Right lobe of liver (tissue), 6 donors: Measurements from ENCODE around the gene WSCD2. TPM values are rescaled to one million over a fixed set of nuclear protein-coding genes. Genes with fewer than 3 reads are reported as not detected.

Experiments
- ATAC-seq, 4 donors: fragments of 200-7000 bp; cut with Tn5 transposase; one replicate each; pipeline ENCODE4 v1.9.1; 2020; ENCODE audit warnings: mild to moderate bottlenecking in 4 of 4, moderate library complexity in 4 of 4
- DNase-seq, 3 donors: peaks; one replicate each; pipeline ENCODE4 v3.0.0-alpha.2; 2020
- H3K27ac ChIP-seq, 3 donors: fragments of 200-600 bp; one replicate each; pipeline ENCODE4 v1.8.0; 2022
- H3K27me3 ChIP-seq, 2 donors: fragments of 200-600 bp; one replicate each; pipeline ENCODE4 v1.8.0; 2022
- H3K36me3 ChIP-seq, 4 donors: fragments of 200-600 bp; sonication (generic) in 1 of 4; one replicate each; pipeline versions ENCODE4 v1.5.1 to v1.8.0; 2017 to 2022; ENCODE audit warnings: control low read depth in 1 of 4
- H3K4me1 ChIP-seq, 4 donors: fragments of 200-600 bp; sonication (generic) in 1 of 4; one replicate each; pipeline versions ENCODE4 v1.5.1 to v1.8.0; 2017 to 2022; ENCODE audit warnings: control low read depth in 1 of 4
- H3K4me3 ChIP-seq, 3 donors: fragments of 200-600 bp; one replicate each; pipeline ENCODE4 v1.8.0; 2022
- H3K9me3 ChIP-seq, 4 donors: fragments of 200-600 bp; sonication (generic) in 1 of 4; one replicate each; pipeline versions ENCODE4 v1.5.1 to v1.8.0; 2017 to 2022; ENCODE audit warnings: control low read depth in 1 of 4
- POLR2A ChIP-seq: fragments of 450-650 bp; IDR thresholded peaks from one replicate; pipeline ENCODE4 v1.6.1; 2017; ENCODE audit warnings: antibody characterized with exemption, mild to moderate bottlenecking
- WGBS: methylation state at CpG from one replicate; pipeline ENCODE4 v1.1.6; 2018; ENCODE audit warnings: low coverage, low lambda C conversion rate; ENCODE audit not compliant: insufficient coverage; ENCODE audit errors: missing lambda C conversion rate; 5-methylcytosine and 5-hydroxymethylcytosine counted together
- intact Hi-C, 2 donors: fragments of 100-400 bp; cut with DNase I; formaldehyde crosslinking; loops; one replicate each; pipeline versions ENCODE4 v1.11.2 to v1.14.1; 2022
- total RNA-seq, 6 experiments: library from RNA; depleted of rRNA in 2 of 6; stranded (reverse); fragments of >200 nt in 2 of 6; fragmentation: NEBNext Ultra II Directional in 3 of 6; extraction: Animal tissue kit (Norgen Biotek cat#: 25700) in 3 of 6; gene quantifications; one replicate each; pipeline versions ENCODE4 v1.1.0 to v1.2.4, GENCODE V29; 2016 to 2023
- TF ChIP-seq, protein P1 (sequence below), 4 donors: fragments of 200-600 bp in 3 of 4; fragments of 450-650 bp in 1 of 4; IDR thresholded peaks; one replicate each; pipeline versions ENCODE4 v1.5.1 to v1.8.0; 2016 to 2022; ENCODE audit warnings: antibody characterized with exemption in 4 of 4, mild to moderate bottlenecking in 2 of 4
- donor health status: DM: no; HTN: yes; CAD: no.
- donor health status: DM: no; HTN: no; CAD: no.
- donor health status: DM: no; HTN: no; CAD: no.
- donor health status: DM: no; HTN: yes; CAD: no.
- donor health status: DM: no; HTN: yes; CAD: no.

WSCD2 gene
- total RNA-seq, 6 experiments from 2014 or later: not detected

DNA sequence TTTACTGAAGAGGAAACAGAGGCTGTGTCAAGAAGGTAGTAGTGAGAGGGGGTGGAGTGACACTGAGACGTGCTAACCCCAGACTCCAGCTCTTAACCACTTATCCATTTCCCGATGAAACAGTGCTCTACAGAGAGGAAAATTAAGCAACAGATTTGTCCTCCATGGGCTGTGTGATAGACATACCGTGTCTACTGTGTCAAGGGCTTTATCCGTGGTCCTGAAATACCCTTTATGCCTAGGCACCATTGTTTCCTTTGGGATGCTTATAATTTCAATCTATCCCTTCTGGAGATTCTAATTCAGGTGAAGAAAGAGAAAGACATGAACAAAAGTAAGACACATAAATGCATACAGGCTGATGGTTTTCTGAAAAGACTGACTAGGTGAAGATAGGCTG is 138.4 kb downstream of the WSCD2 start:
- Histone ChIP-seq H3K36me3 (no peaks in the 10 kb centered on the region), H3K4me3 (no peak overlapping the region), H3K27me3 (no peaks in the 10 kb centered on the region), H3K9me3 (no peaks in the 10 kb centered on the region), H3K4me1 (no peaks in the 10 kb centered on the region), H3K27ac (no peak overlapping the region)
- intact Hi-C loops: no loop called here
- no peak for TF ChIP-seq POLR2A
- TF ChIP-seq, protein P1, sequence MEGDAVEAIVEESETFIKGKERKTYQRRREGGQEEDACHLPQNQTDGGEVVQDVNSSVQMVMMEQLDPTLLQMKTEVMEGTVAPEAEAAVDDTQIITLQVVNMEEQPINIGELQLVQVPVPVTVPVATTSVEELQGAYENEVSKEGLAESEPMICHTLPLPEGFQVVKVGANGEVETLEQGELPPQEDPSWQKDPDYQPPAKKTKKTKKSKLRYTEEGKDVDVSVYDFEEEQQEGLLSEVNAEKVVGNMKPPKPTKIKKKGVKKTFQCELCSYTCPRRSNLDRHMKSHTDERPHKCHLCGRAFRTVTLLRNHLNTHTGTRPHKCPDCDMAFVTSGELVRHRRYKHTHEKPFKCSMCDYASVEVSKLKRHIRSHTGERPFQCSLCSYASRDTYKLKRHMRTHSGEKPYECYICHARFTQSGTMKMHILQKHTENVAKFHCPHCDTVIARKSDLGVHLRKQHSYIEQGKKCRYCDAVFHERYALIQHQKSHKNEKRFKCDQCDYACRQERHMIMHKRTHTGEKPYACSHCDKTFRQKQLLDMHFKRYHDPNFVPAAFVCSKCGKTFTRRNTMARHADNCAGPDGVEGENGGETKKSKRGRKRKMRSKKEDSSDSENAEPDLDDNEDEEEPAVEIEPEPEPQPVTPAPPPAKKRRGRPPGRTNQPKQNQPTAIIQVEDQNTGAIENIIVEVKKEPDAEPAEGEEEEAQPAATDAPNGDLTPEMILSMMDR (IDR thresholded peaks at IDR 0.05): no peak
- DNase-seq (no peak), ATAC-seq (no peak)
- WGBS: 46% methylated on average over 4 of the region's 4 CpGs

DNA sequence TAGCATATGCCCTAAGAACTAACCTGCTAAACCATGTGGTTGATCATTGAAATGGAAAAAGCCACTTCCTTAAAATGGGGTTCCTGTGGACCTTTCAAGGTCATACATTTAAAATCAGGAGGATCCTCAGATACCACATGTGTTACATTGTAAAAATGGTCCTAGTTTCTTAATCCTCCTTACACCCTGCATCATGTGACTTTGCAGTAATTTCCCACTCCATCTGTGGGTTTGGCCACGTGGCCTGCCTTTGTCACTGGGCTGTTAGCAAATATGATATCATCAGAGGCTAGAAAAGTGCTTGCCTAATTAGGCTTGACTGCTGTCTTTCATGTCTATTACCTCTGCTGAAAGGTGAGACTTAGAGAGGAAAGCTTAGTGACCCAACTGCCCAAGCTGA is 139.3 kb downstream of the WSCD2 start:
- no peak overlapping the region for H3K4me3 ChIP-seq
- intact Hi-C loops: no loop called here
- H3K27ac ChIP-seq: no peak overlapping the region
- no peaks in the 10 kb centered on the region for H3K36me3 ChIP-seq
- 29% methylated on average over 1 of the region's 1 CpG for WGBS
- TF ChIP-seq POLR2A: no peak
- TF ChIP-seq, protein P1 (IDR thresholded peaks at IDR 0.05): no peak
- ATAC-seq (no peak), DNase-seq (no peak)
- H3K27me3 ChIP-seq: no peaks in the 10 kb centered on the region
- H3K4me1 ChIP-seq: no peaks in the 10 kb centered on the region
- H3K9me3 ChIP-seq: no peaks in the 10 kb centered on the region

DNA sequence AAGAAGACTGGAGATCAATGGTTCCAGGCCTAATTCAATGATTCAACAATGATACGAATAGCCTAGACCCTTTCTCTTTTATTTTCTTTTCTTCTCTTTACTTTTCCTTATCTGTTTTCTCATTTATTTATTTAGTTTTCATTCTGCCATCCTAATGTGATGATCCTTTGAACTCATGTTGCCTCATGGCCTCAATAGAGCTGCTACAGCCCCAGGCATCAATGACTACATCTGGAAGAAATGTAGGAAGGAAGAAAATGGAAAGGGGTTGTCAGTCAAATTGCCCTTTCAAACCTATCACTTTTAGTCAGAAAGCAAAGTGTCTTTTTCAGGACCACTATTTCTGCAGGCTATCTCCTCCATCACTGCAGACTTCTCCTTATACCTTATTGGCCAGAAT is 140.1 kb downstream of the WSCD2 start:
- no peaks in the 10 kb centered on the region for H3K4me1 ChIP-seq
- no peak for TF ChIP-seq POLR2A
- TF ChIP-seq, protein P1 (IDR thresholded peaks at IDR 0.05): no peak

DNA sequence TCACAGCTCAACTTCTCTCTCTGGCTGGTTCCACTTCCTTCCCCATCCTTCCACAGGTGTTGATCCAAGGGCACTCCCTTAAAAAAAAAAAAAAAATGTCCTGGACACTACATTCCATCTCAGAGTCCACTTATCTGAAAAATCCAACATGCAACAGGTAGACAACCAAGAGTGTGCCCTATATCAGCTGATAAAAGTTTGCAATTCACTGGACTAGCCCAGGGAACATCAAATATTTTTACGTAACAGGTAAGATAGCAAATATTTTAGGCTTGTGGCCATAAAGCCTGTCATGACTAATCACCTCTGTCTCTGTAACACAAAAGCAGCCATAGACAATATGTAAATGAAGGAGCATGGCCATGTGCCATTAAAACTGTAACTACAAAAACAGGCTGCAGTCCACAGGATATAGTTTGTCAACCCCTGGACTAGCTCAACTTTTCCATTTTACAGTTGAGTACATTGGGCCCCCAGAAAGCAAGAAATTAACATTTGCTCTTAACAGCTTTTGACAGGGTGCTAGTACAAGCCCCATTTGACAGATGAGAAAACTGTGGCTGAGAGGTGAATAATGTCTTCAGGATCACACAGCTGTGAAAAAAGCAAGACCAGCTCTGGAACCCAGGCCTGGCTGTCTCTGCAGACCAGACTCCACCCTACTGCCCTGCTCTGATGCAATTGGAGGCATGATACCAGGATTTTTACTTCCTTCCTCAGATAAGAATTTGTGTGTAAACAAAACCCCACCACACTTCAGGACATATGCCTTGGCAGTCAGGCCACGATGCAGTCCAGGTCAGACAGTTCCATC is 141.2 kb downstream of the WSCD2 start:
- DNase-seq (no peak), ATAC-seq (no peak)
- Histone ChIP-seq H3K9me3 (no peaks in the 10 kb centered on the region), H3K36me3 (no peaks in the 10 kb centered on the region), H3K27me3 (no peaks in the 10 kb centered on the region), H3K4me3 (no peak overlapping the region), H3K27ac (no peak overlapping the region), H3K4me1 (no peaks in the 10 kb centered on the region)
- intact Hi-C loops: no loop called here
- 48% methylated on average over 2 of the region's 2 CpGs for WGBS
- TF ChIP-seq POLR2A: no peak
- TF ChIP-seq, protein P1 (IDR thresholded peaks at IDR 0.05): no peak

More for the DNA sequence above, 140.1 kb downstream of the WSCD2 start:
- intact Hi-C loops: no loop called here
- no peak for ATAC-seq
- no peaks in the 10 kb centered on the region for H3K9me3 ChIP-seq
- DNase-seq: no peak
- H3K4me3 ChIP-seq: no peak overlapping the region
- WGBS: 43% methylated on average over 1 of the region's 1 CpG
- no peak overlapping the region for H3K27ac ChIP-seq
- H3K27me3 ChIP-seq: no peaks in the 10 kb centered on the region
- H3K36me3 ChIP-seq: no peaks in the 10 kb centered on the region
